GM19099 (cell line): ENCODE data around the gene ADAM19.

ENCODE experiments used
- POLR2A ChIP-seq: IDR thresholded peaks from 3 replicates; pipeline ENCODE4 v1.6.1; 2011; ENCODE audit warnings: low read depth; ENCODE audit not compliant: insufficient read length; ENCODE audit errors: extremely low read depth

ADAM19 gene

GRCh38 chr5:157449011-157449723, 126.4 kb downstream of the ADAM19 start:
- no peak for TF ChIP-seq POLR2A

- TF ChIP-seq POLR2A, result no peak
Observed at GRCh38 chr5:157447201-157447637, 128.4 kb downstream of the ADAM19 start.

- TF ChIP-seq POLR2A, result no peak
Observed at GRCh38 chr5:157446412-157446935, 129.1 kb downstream of the ADAM19 start.

GRCh38 chr5:157445745-157446411, 129.7 kb downstream of the ADAM19 start:
- no peak for TF ChIP-seq POLR2A

- TF ChIP-seq POLR2A, result no peak
Observed at GRCh38 chr5:157444224-157444623, 131.4 kb downstream of the ADAM19 start.

GRCh38 chr5:157443041-157443549, 132.5 kb downstream of the ADAM19 start:
- TF ChIP-seq POLR2A, result no peak

- no peak for TF ChIP-seq POLR2A
Observed at GRCh38 chr5:157434096-157434495, 141.5 kb downstream of the ADAM19 start.

GRCh38 chr5:157431544-157432200, 143.9 kb downstream of the ADAM19 start:
- TF ChIP-seq POLR2A, result no peak
